Pancreas (tissue), 10 donors: Measurements from ENCODE around the gene KCNK4. TPM values are rescaled to one million over a fixed set of nuclear protein-coding genes. Genes with fewer than 3 reads are reported as not detected.

ENCODE experiments used
- ATAC-seq, 4 donors: fragments of 200-7000 bp; cut with Tn5 transposase; one replicate each; pipeline versions ENCODE4 v1.8.0 to v1.9.1; 2020; ENCODE audit warnings: mild to moderate bottlenecking in 4 of 4, moderate library complexity in 4 of 4
- DNase-seq, 6 donors: peaks; one replicate each; pipeline ENCODE4 v3.0.0-alpha.2; 2020
- FAIRE-seq: peaks from 2 replicates; lab custom pipeline; 2012; peaks lifted over from hg19 to GRCh38; lab: Jason Lieb, UNC
- H3K27ac ChIP-seq, 4 donors: fragments of 200-600 bp; sonication (generic); 1 replicate in 3 of 4; 2 replicates in 1 of 4; pipeline versions ENCODE4 v1.5.0 to v1.8.0; 2020
- H3K27me3 ChIP-seq, 4 donors: fragments of 200-600 bp; one replicate each; pipeline ENCODE4 v1.8.0; 2021
- H3K36me3 ChIP-seq, 3 donors: fragments of 200-600 bp; sonication (generic) in 1 of 3; one replicate each; pipeline versions ENCODE4 v1.5.0 to v1.8.0; 2020 to 2021
- H3K4me1 ChIP-seq, 3 donors: fragments of 200-600 bp; one replicate each; pipeline ENCODE4 v1.8.0; 2021
- H3K4me3 ChIP-seq, 4 donors: fragments of 200-600 bp; sonication (generic) in 2 of 4; one replicate each; pipeline versions ENCODE4 v1.5.0 to v1.8.0; 2020 to 2021
- H3K9me3 ChIP-seq, 4 donors: fragments of 200-600 bp; one replicate each; pipeline ENCODE4 v1.8.0; 2021
- WGBS, 2 donors: extraction: QIAGEN DNeasy Blood & Tissue Kit; methylation state at CpG; one replicate each; pipeline ENCODE4 v1.1.7; 2013; 5-methylcytosine and 5-hydroxymethylcytosine counted together
- intact Hi-C, 3 donors: fragments of 100-400 bp; cut with DNase I; formaldehyde crosslinking; loops; one replicate each; pipeline versions ENCODE4 v1.11.1 to v1.14.2; 2022
- microRNA-seq, 2 donors: library from miRNA; unstranded; fragments of <30 nt; microRNA quantifications; one replicate each; pipeline versions ENCODE4 to v1.1.0, GENCODE V29; 2019 to 2020
- polyA plus RNA-seq, 2 donors: library from polyadenylated mRNA; stranded (reverse); fragments of 200-250 nt; gene quantifications; one replicate each; pipeline ENCODE4 v1.2.3, GENCODE V29; 2013
- total RNA-seq, 6 donors: library from RNA; stranded (reverse); fragmentation: NEBNext Ultra II Directional in 4 of 6; extraction: Animal tissue kit (Norgen Biotek cat#: 25700) in 4 of 6; gene quantifications; one replicate each; pipeline versions ENCODE4 v1.2.1 to v1.2.4, GENCODE V29; 2021 to 2023
- TF ChIP-seq, protein P1 (sequence below), 4 donors: fragments of 200-600 bp; sonication (generic) in 3 of 4; IDR thresholded peaks; one replicate each; pipeline versions ENCODE4 v1.5.0 to v1.8.0; 2021; ENCODE audit warnings: antibody characterized with exemption in 4 of 4
- donor health status: healthy with polysubstance abuse.
- donor health status: DM: no; HTN: no; CAD: no; lungs with moderate emphysema.
- donor health status: DM: no; HTN: no; CAD: no.
- donor health status: control.
- donor health status: control.
- donor health status: Bipolar disorder and iron deficiency.
- donor health status: DM: yes; HTN: yes; CAD: no.
- donor health status: DM: no; HTN: no; CAD: no.
- donor health status: DM: no; HTN: no; CAD: no.
- donor health status: DM: yes; HTN: yes; CAD: no.

The KCNK4 gene
- total and polyA plus RNA-seq, 8 donors: not detected

DNA sequence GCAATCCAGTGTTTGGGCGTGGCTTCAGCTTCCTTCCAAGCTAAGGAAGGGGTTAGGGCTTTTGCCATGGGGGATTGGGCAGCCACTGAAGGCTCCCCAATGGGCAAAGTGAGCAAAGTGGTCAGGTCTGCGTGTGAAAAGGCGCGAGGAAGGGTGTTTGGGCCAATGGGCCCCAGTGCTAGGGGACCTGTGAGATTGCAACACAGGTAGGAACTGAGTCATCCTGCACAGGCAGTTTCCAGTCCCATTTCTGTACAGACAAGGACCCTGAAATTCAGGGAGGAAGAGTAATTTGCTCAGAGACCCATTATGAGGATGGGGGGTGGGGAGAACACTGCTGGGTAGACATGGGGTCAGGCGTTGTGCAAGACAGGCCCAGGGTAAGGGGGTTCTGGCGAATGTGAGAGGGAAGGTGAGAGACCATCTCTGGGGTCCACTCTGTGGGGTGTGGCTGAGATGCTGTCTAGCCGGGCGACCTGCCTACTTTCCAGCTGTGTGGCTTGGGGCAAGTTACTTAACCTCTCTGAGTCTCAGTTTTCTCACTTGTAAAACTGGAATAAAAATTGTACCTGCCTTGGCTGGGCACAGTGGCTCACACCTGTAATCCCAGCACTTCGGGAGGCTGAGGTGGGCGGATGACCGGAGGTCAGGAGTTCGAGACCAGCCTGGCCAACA, 56.2 kb downstream of the KCNK4 start:
- 83 to 91% methylated on average over 12 of the region's 12 CpGs for WGBS, 2 donors
- DNase-seq (no peak), ATAC-seq (no peak), FAIRE-seq (no peak)
- H3K9me3 ChIP-seq: no peaks in the 10 kb centered on the region
- H3K4me3 ChIP-seq: no peak overlapping the region
- TF ChIP-seq, protein P1, sequence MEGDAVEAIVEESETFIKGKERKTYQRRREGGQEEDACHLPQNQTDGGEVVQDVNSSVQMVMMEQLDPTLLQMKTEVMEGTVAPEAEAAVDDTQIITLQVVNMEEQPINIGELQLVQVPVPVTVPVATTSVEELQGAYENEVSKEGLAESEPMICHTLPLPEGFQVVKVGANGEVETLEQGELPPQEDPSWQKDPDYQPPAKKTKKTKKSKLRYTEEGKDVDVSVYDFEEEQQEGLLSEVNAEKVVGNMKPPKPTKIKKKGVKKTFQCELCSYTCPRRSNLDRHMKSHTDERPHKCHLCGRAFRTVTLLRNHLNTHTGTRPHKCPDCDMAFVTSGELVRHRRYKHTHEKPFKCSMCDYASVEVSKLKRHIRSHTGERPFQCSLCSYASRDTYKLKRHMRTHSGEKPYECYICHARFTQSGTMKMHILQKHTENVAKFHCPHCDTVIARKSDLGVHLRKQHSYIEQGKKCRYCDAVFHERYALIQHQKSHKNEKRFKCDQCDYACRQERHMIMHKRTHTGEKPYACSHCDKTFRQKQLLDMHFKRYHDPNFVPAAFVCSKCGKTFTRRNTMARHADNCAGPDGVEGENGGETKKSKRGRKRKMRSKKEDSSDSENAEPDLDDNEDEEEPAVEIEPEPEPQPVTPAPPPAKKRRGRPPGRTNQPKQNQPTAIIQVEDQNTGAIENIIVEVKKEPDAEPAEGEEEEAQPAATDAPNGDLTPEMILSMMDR (IDR thresholded peaks at IDR 0.05): no peak
- no peaks in the 10 kb centered on the region for H3K4me1 ChIP-seq
- intact Hi-C loops: no loop called here
- no peak overlapping the region for H3K27ac ChIP-seq
- no peaks in the 10 kb centered on the region for H3K36me3 ChIP-seq
- H3K27me3 ChIP-seq: no peaks in the 10 kb centered on the region

DNA sequence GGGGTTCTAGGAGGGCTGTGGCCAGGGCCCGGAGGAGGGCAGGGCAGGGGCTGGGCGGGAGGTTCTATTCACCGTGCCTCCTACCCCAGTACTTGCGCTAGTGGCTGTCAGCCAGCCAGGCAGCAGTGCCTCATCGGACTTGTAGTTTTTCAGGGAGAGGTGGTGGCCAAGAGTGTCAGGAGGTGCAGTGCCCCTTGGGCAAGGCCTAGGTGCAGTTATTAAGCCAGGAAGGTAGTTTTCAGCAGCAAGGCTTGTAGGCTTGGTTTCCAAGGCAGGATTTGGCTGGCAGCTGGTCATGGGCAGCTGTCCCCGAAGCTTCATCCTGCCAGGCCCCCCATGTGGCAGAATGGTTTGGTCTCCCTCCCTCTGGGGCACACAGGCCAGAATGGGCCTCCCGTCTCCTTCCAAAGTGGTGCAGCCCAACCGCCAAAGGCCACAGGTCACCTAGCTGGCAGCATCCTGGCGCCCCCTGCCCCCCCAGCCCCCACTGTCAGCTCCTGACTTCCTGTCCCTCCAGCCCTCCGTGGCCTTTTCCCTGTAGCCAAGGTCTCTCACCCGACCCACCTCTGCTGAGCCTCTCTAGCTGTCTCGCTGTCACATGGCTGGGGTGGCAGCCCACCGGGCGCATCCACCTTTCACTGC, 57.4 kb downstream of the KCNK4 start:
- TF ChIP-seq, protein P1 (IDR thresholded peaks at IDR 0.05): no peak
- Histone ChIP-seq H3K27ac (no peak overlapping the region), H3K4me3 (no peak overlapping the region), H3K4me1 (no peaks in the 10 kb centered on the region), H3K9me3 (no peaks in the 10 kb centered on the region), H3K36me3 (no peaks in the 10 kb centered on the region), H3K27me3 (no peaks in the 10 kb centered on the region)
- DNase-seq (no peak), FAIRE-seq (no peak), ATAC-seq (no peak)
- WGBS, 2 donors: 76 to 84% methylated on average over 14 of the region's 14 CpGs
- intact Hi-C loops: no loop called here

DNA sequence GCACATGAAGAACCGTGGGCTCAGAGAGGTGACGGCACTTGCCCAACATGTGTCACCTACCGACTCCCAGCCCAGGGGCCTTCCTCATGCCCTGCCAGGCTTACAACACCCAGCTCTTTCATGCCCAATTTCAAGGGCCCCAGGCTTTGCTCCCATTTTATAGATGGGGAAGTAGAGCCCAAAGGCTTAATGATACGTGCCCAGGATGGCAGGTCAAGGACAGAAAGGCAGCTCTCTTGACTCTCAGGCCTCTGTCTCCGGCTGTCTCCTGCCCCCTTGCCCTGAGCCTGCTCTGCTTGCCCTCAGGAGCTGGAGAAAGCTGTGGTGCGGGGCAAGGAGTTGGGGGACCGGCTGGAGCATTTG, 57.9 kb downstream of the KCNK4 start:
- DNase-seq (no peak), FAIRE-seq (no peak), ATAC-seq (no peak)
- TF ChIP-seq, protein P1 (IDR thresholded peaks at IDR 0.05): no peak
- no peaks in the 10 kb centered on the region for H3K9me3 ChIP-seq
- no peak overlapping the region for H3K27ac ChIP-seq
- H3K4me1 ChIP-seq: no peaks in the 10 kb centered on the region
- intact Hi-C loops: no loop called here
- WGBS, 2 donors: 85 to 88% methylated on average over 7 of the region's 7 CpGs
- H3K4me3 ChIP-seq: no peak overlapping the region
- H3K36me3 ChIP-seq: no peaks in the 10 kb centered on the region
- H3K27me3 ChIP-seq: no peaks in the 10 kb centered on the region

DNA sequence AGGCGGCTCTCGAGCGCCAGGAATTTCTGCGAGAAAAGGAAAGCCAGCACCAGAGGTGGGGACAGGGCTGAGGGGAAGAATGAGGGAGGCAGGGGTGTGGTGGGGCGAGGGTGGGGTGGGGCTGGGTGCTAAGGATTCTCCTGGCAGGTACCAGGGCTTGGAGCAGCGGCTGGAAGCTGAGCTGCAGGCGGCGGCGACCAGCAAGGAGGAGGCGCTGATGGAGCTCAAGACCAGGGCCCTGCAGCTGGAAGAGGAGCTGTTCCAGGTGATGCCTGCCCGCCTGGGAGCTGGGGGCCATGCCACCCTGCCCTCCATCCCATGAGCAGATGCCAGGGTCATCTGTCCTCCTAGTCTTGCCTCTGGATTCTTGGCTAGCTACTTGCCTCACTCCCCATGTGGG, 58.3 kb downstream of the KCNK4 start:
- WGBS, 2 donors: 83 to 91% methylated on average over 10 to 11 of the region's 11 CpGs
- Histone ChIP-seq H3K4me3 (no peak overlapping the region), H3K4me1 (no peaks in the 10 kb centered on the region), H3K9me3 (no peaks in the 10 kb centered on the region), H3K27ac (no peak overlapping the region), H3K36me3 (no peaks in the 10 kb centered on the region), H3K27me3 (no peaks in the 10 kb centered on the region)
- TF ChIP-seq, protein P1 (IDR thresholded peaks at IDR 0.05): no peak
- ATAC-seq (no peak), FAIRE-seq (no peak), DNase-seq (no peak)
- intact Hi-C loops: no loop called here

Small RNAs within 50 kb of the gene (microRNA-seq; reads per million reads assigned to microRNA genes)
- gene MIR7155: 0 to 1.2 reads per million in 2 donors

Other genes starting within 250 kb of the KCNK4 start
- gene MACROD1, start 125.2 kb upstream of the KCNK4 start, total RNA-seq: 10 to 100 TPM; 26.0 to 37.8 (median 30.3) TPM
- 100 to 1,000 TPM in 1 of 2 donors, 10 to 100 TPM in 1; 85.1 to 126 TPM for gene MACROD1, start 125.2 kb upstream of the KCNK4 start, polyA plus RNA-seq
- 10 to 100 TPM; 23.7 to 73.0 (median 39.3) TPM for gene STIP1, start 105.1 kb upstream of the KCNK4 start, total RNA-seq
- 10 to 100 TPM; 34.2 to 37.6 TPM for gene STIP1, start 105.1 kb upstream of the KCNK4 start, polyA plus RNA-seq
- gene FERMT3, start 84.6 kb upstream of the KCNK4 start, total RNA-seq: 10 to 100 TPM in 2 of 6 donors, 1 to 10 TPM in 4; 1.9 to 16.3 (median 6.3) TPM
- 10 to 100 TPM in 1 of 2 donors, 1 to 10 TPM in 1; 9.7 to 12.6 TPM for gene FERMT3, start 84.6 kb upstream of the KCNK4 start, polyA plus RNA-seq
- gene TRPT1, start 65.1 kb upstream of the KCNK4 start, total RNA-seq: 10 to 100 TPM; 18.6 to 33.1 (median 25.8) TPM
- 10 to 100 TPM; 74.6 to 78.7 TPM for gene TRPT1, start 65.1 kb upstream of the KCNK4 start, polyA plus RNA-seq
- gene NUDT22, start 65.0 kb upstream of the KCNK4 start, total RNA-seq: 10 to 100 TPM; 32.6 to 46.0 (median 38.4) TPM
- 100 to 1,000 TPM in 1 of 2 donors, 10 to 100 TPM in 1; 69.7 to 115 TPM for gene NUDT22, start 65.0 kb upstream of the KCNK4 start, polyA plus RNA-seq
- 10 to 100 TPM; 28.1 to 39.1 (median 33.0) TPM for gene DNAJC4, start 60.8 kb upstream of the KCNK4 start, total RNA-seq
- gene DNAJC4, start 60.8 kb upstream of the KCNK4 start, polyA plus RNA-seq: 100 to 1,000 TPM in 1 of 2 donors, 10 to 100 TPM in 1; 92.9 to 125 TPM
- 10 to 100 TPM; 54.1 to 87.1 (median 62.2) TPM for gene VEGFB, start 56.7 kb upstream of the KCNK4 start, total RNA-seq
- 100 to 1,000 TPM in 1 of 2 donors, 10 to 100 TPM in 1; 61.2 to 115 TPM for gene VEGFB, start 56.7 kb upstream of the KCNK4 start, polyA plus RNA-seq
- 10 to 100 TPM; 37.8 to 64.1 (median 45.6) TPM for gene FKBP2, start 50.2 kb upstream of the KCNK4 start, total RNA-seq
- 100 to 1,000 TPM; 307 to 344 TPM for gene FKBP2, start 50.2 kb upstream of the KCNK4 start, polyA plus RNA-seq
- gene PPP1R14B, start 44.4 kb upstream of the KCNK4 start, total RNA-seq: 100 to 1,000 TPM; 106 to 177 (median 119) TPM
- 100 to 1,000 TPM in 1 of 2 donors, 10 to 100 TPM in 1; 81.6 to 180 TPM for gene PPP1R14B, start 44.4 kb upstream of the KCNK4 start, polyA plus RNA-seq
- 10 to 100 TPM in 1 of 6 donors, 1 to 10 TPM in 5; 5.7 to 13.1 (median 6.9) TPM for gene PLCB3, start 39.8 kb upstream of the KCNK4 start, total RNA-seq
- 10 to 100 TPM in 1 of 2 donors, 1 to 10 TPM in 1; 6.5 to 11.8 TPM for gene PLCB3, start 39.8 kb upstream of the KCNK4 start, polyA plus RNA-seq
- 10 to 100 TPM; 21.5 to 28.2 (median 23.6) TPM for gene BAD, start 6.6 kb upstream of the KCNK4 start, total RNA-seq
- gene BAD, start 6.6 kb upstream of the KCNK4 start, polyA plus RNA-seq: 10 to 100 TPM; 48.6 to 66.3 TPM
- 10 to 100 TPM in 4 of 6 donors, 1 to 10 TPM in 2; 7.1 to 27.9 (median 11.1) TPM for gene GPR137, start 5.5 kb upstream of the KCNK4 start, total RNA-seq
- 10 to 100 TPM; 18.5 to 19.3 TPM for gene GPR137, start 5.5 kb upstream of the KCNK4 start, polyA plus RNA-seq
- under 1 TPM in 1 of 6 donors, not detected in 5; 0.51 TPM for gene CATSPERZ, start 9.1 kb downstream of the KCNK4 start, total RNA-seq
- gene CATSPERZ, start 9.1 kb downstream of the KCNK4 start, polyA plus RNA-seq: 1 to 10 TPM in 1 of 2 donors, under 1 TPM in 1; 0.27 to 1.5 TPM
- gene ESRRA, start 14.2 kb downstream of the KCNK4 start, total RNA-seq: 10 to 100 TPM; 28.0 to 50.7 (median 37.9) TPM
- gene ESRRA, start 14.2 kb downstream of the KCNK4 start, polyA plus RNA-seq: 10 to 100 TPM; 61.0 to 62.3 TPM
- 10 to 100 TPM; 53.3 to 85.0 (median 65.6) TPM for gene TRMT112, start 26.3 kb downstream of the KCNK4 start, total RNA-seq
- gene TRMT112, start 26.3 kb downstream of the KCNK4 start, polyA plus RNA-seq: 100 to 1,000 TPM; 150 to 157 TPM
- 100 to 1,000 TPM in 1 of 6 donors, 10 to 100 TPM in 5; 59.0 to 102 (median 80.6) TPM for gene PRDX5, start 26.8 kb downstream of the KCNK4 start, total RNA-seq
- 100 to 1,000 TPM; 204 to 245 TPM for gene PRDX5, start 26.8 kb downstream of the KCNK4 start, polyA plus RNA-seq
- gene CCDC88B, start 48.9 kb downstream of the KCNK4 start, total RNA-seq: 10 to 100 TPM in 1 of 6 donors, 1 to 10 TPM in 5; 3.0 to 11.2 (median 4.7) TPM
- 10 to 100 TPM; 31.0 to 50.0 TPM for gene CCDC88B, start 48.9 kb downstream of the KCNK4 start, polyA plus RNA-seq
- 10 to 100 TPM in 2 of 6 donors, 1 to 10 TPM in 4; 7.4 to 16.3 (median 9.0) TPM for gene RPS6KA4, start 67.9 kb downstream of the KCNK4 start, total RNA-seq
- gene RPS6KA4, start 67.9 kb downstream of the KCNK4 start, polyA plus RNA-seq: 10 to 100 TPM; 15.4 to 18.8 TPM